ENCODE results near the gene NEK7.

Gene NEK7

DNA sequence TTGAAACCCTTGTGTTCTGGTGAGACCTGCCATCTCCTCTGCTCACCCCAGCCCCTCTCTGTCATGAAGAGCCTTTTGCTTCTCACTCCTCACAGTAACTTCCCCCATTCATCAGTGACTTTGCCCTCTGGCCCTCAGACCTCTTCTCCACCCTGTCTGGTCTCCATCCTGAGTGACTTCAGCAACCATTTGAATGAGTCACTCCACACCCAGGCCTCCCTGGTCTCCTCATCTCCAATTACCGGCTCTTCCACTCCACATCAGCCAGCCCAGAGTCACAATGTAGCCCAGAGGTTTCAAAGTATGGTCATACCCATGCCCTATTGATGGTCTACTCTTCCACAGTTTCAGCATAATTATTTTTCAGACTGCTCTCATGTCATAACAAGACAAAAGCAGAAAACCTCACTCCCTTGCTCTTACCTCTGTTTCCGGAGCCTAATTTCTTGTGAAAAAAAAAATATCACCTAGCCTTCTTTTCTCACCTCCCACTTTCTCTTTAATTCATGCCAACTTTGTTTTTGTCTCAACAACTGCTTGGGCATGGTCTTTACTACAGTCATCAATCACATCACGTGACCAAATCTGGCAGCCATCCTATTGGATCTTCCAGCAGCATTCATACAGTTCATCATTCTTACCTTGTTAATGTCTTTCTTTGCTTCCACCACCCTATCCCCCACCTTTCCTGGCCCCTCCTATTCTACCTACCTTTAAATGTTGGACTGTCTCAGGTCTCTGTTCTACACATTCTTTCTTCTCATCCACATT, 35.6 kb upstream of the NEK7 start:
- Histone ChIP-seq H3K79me2 (ENCODE audit: insufficient read depth, low read length) (no peaks in the 10 kb centered on the region), H3K27ac (ENCODE audit: low read depth, low read length) (no peak overlapping the region), H3F3A (ENCODE audit: insufficient read depth) (no peaks in the 10 kb centered on the region), H3K4me2 (ENCODE audit: low read depth, low read length, poor library complexity, severe bottlenecking) (no peak overlapping the region), H3K9me2 (replicated peaks; ENCODE audit: insufficient read depth, low read length) (no peaks in the 10 kb centered on the region), H4K20me1 (ENCODE audit: low read depth, low read length) (no peaks in the 10 kb centered on the region), H3K27me3 (ENCODE audit: low read length) (no peaks in the 10 kb centered on the region), H3K9me3 (ENCODE audit: insufficient read depth, low read length) (no peaks in the 10 kb centered on the region), H3K4me3 (ENCODE audit: insufficient read depth, low read length, poor library complexity, severe bottlenecking) (no peak overlapping the region), H3K9ac (ENCODE audit: low read length) (no peak overlapping the region), H2AFZ (ENCODE audit: low read depth, low read length, severe bottlenecking) (no peak overlapping the region), H3K36me3 (ENCODE audit: low read length) (no peaks in the 10 kb centered on the region)
- no peak for TF ChIP-seq EZH2phosphoT487 (conservative IDR thresholded peaks at IDR 0.05; ENCODE audit: low read length)
- TF ChIP-seq, protein P1, sequence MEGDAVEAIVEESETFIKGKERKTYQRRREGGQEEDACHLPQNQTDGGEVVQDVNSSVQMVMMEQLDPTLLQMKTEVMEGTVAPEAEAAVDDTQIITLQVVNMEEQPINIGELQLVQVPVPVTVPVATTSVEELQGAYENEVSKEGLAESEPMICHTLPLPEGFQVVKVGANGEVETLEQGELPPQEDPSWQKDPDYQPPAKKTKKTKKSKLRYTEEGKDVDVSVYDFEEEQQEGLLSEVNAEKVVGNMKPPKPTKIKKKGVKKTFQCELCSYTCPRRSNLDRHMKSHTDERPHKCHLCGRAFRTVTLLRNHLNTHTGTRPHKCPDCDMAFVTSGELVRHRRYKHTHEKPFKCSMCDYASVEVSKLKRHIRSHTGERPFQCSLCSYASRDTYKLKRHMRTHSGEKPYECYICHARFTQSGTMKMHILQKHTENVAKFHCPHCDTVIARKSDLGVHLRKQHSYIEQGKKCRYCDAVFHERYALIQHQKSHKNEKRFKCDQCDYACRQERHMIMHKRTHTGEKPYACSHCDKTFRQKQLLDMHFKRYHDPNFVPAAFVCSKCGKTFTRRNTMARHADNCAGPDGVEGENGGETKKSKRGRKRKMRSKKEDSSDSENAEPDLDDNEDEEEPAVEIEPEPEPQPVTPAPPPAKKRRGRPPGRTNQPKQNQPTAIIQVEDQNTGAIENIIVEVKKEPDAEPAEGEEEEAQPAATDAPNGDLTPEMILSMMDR (IDR thresholded peaks at IDR 0.05; ENCODE audit: insufficient read depth, low read length, poor library complexity, severe bottlenecking): no peak

DNA sequence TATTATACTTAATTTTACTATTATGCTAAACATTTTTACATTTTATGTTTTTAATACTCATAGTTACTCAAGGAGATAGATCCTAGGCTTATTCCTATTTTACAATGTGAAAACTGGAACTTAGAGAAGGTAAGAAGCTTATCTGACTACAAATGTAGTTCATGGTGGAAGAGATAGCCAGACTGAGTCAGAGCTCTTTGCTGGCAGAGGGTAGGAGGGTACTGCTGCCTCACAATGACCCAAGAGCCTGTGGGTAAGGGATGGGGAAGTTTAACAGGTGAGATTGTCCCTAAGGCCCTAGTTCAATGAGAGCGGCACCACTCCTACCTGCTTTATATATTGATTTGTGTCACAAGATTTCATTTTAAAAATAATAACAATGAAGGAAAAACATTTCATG, 34.1 kb upstream of the NEK7 start:
- no peaks in the 10 kb centered on the region for H3K9me3 ChIP-seq (ENCODE audit: insufficient read depth, low read length)
- TF ChIP-seq, protein P1 (IDR thresholded peaks at IDR 0.05; ENCODE audit: insufficient read depth, low read length, poor library complexity, severe bottlenecking): no peak
- TF ChIP-seq EZH2phosphoT487 (conservative IDR thresholded peaks at IDR 0.05; ENCODE audit: low read length): no peak
- no peaks in the 10 kb centered on the region for H3K9me2 ChIP-seq (replicated peaks; ENCODE audit: insufficient read depth, low read length)
- no peaks in the 10 kb centered on the region for H3F3A ChIP-seq (ENCODE audit: insufficient read depth)
- no peak overlapping the region for H2AFZ ChIP-seq (ENCODE audit: low read depth, low read length, severe bottlenecking)
- H4K20me1 ChIP-seq (ENCODE audit: low read depth, low read length): no peaks in the 10 kb centered on the region
- H3K9ac ChIP-seq (ENCODE audit: low read length): no peak overlapping the region
- no peak overlapping the region for H3K4me2 ChIP-seq (ENCODE audit: low read depth, low read length, poor library complexity, severe bottlenecking)
- no peak overlapping the region for H3K4me3 ChIP-seq (ENCODE audit: insufficient read depth, low read length, poor library complexity, severe bottlenecking)
- H3K36me3 ChIP-seq (ENCODE audit: low read length): no peaks in the 10 kb centered on the region
- H3K79me2 ChIP-seq (ENCODE audit: insufficient read depth, low read length): no peaks in the 10 kb centered on the region
- H3K27me3 ChIP-seq (ENCODE audit: low read length): no peaks in the 10 kb centered on the region
- H3K27ac ChIP-seq (ENCODE audit: low read depth, low read length): no peak overlapping the region

DNA sequence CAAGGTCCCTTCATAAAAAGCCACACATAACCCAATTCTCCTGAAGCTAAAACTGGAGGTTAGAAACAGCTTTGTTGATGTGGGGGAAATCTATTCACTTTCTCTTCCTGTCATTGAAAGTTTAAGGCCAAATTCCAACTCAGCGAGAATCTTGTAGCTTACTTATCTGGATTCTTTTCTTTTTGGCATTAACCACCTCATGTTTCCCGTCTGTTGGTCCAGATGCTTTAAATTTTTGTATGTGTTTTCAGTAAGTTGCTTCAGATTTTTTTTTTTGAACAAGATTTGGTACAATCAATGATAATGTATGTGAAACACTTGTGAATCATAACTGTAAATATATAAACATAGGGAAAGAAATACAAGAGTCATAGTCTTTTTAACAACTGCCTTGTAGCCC, 33.7 kb upstream of the NEK7 start:
- H3K27ac ChIP-seq (ENCODE audit: low read depth, low read length): no peak overlapping the region
- no peak for TF ChIP-seq EZH2phosphoT487 (conservative IDR thresholded peaks at IDR 0.05; ENCODE audit: low read length)
- TF ChIP-seq, protein P1 (IDR thresholded peaks at IDR 0.05; ENCODE audit: insufficient read depth, low read length, poor library complexity, severe bottlenecking): no peak
- H3K27me3 ChIP-seq (ENCODE audit: low read length): no peaks in the 10 kb centered on the region
- H3K4me3 ChIP-seq (ENCODE audit: insufficient read depth, low read length, poor library complexity, severe bottlenecking): no peak overlapping the region
- no peak overlapping the region for H2AFZ ChIP-seq (ENCODE audit: low read depth, low read length, severe bottlenecking)
- no peaks in the 10 kb centered on the region for H3K79me2 ChIP-seq (ENCODE audit: insufficient read depth, low read length)
- H3K4me2 ChIP-seq (ENCODE audit: low read depth, low read length, poor library complexity, severe bottlenecking): no peak overlapping the region
- no peaks in the 10 kb centered on the region for H3K36me3 ChIP-seq (ENCODE audit: low read length)
- H3K9me2 ChIP-seq (replicated peaks; ENCODE audit: insufficient read depth, low read length): no peaks in the 10 kb centered on the region
- no peak overlapping the region for H3K9ac ChIP-seq (ENCODE audit: low read length)
- H3F3A ChIP-seq (ENCODE audit: insufficient read depth): no peaks in the 10 kb centered on the region
- no peaks in the 10 kb centered on the region for H4K20me1 ChIP-seq (ENCODE audit: low read depth, low read length)
- H3K9me3 ChIP-seq (ENCODE audit: insufficient read depth, low read length): no peaks in the 10 kb centered on the region
